HepG2 (cell line): ENCODE data around the gene NUP107. TPM values are rescaled to one million over a fixed set of nuclear protein-coding genes. Genes with fewer than 3 reads are reported as not detected.

Source experiments
- ATAC-seq: fragments of 200-7000 bp; cut with Tn5 transposase; 3 replicates; pipeline ENCODE4 v1.9.1; 2020; ENCODE audit warnings: mild to moderate bottlenecking, moderate library complexity
- BruUV-seq: library from RNA; stranded (reverse); fragments of 400-500 nt; replicated peaks from 2 replicates; lab custom pipeline; 2021; lab: Mats Ljungman, UMichigan
- CTCF ChIA-PET: fragments of 300-600 bp; formaldehyde crosslinking; extraction: SDS; loops from one replicate; lab custom pipeline; 2021; ENCODE audit warnings: low total read pairs, inconsistent platforms, low intra/inter-chr PET ratio; lab: Yijun Ruan, JAX
- POLR2A ChIA-PET: fragments of 350-600 bp; sonication (Branson Sonifier 250); formaldehyde crosslinking; loops from one replicate; lab custom pipeline; 2020; ENCODE audit warnings: antibody characterized with exemption, inconsistent platforms; lab: Yijun Ruan, JAX
- DNase-seq: peaks from one replicate; pipeline ENCODE4 v3.0.0-alpha.2; 2015; ENCODE audit warnings: low spot score
- FAIRE-seq: peaks from 3 replicates; lab custom pipeline; 2011; peaks lifted over from hg19 to GRCh38; lab: Jason Lieb, UNC
- H2AFZ ChIP-seq: one replicate; pipeline ENCODE4 v1.6.1; 2011; ENCODE audit warnings: low read length, inconsistent platforms
- H3K27ac ChIP-seq: fragments of 300-600 bp; 3 replicates; pipeline ENCODE4 v1.8.0; 2011; ENCODE audit warnings: mixed run types, mild to moderate bottlenecking, mixed read lengths, low read length, inconsistent platforms; ENCODE audit not compliant: insufficient read depth; ENCODE audit errors: extremely low read length
- H3K27me3 ChIP-seq, 2 experiments: fragments of 200-600 bp in 1 of 2; 2 replicates in 1 of 2; 3 replicates in 1 of 2; pipeline versions ENCODE4 v1.6.0 to v1.8.0; 2011; ENCODE audit warnings: low read length in 2 of 2, mild to moderate bottlenecking in 2 of 2, moderate library complexity in 2 of 2, inconsistent platforms in 1 of 2; ENCODE audit not compliant: insufficient read depth in 2 of 2, control insufficient read depth in 1 of 2
- H3K36me3 ChIP-seq, 2 experiments: fragments of 200-600 bp in 1 of 2; replicated peaks in 1 of 2; 2 replicates in 1 of 2; 3 replicates in 1 of 2; pipeline versions ENCODE4 v1.5.1 to v1.8.0; 2011; ENCODE audit warnings: low read length in 2 of 2, inconsistent platforms in 1 of 2; ENCODE audit not compliant: insufficient read depth in 2 of 2, control insufficient read depth in 1 of 2
- H3K4me1 ChIP-seq: 2 replicates; pipeline ENCODE4 v1.5.1; 2012; ENCODE audit warnings: low read length, inconsistent platforms; ENCODE audit not compliant: insufficient read depth
- H3K4me2 ChIP-seq: 2 replicates; pipeline ENCODE4 v1.6.0; 2011; ENCODE audit warnings: low read depth, low read length, inconsistent platforms
- H3K4me3 ChIP-seq, 3 experiments: fragments of 200-600 bp in 1 of 3; sonication (generic), shearing (Covaris generic) in 1 of 3; replicated peaks in 1 of 3; 2 replicates each; pipeline ENCODE4 v1.5.1; 2011 to 2016; ENCODE audit warnings: low read length in 3 of 3, inconsistent platforms in 2 of 3, low read depth in 2 of 3, mild to moderate bottlenecking in 2 of 3, control low read depth in 1 of 3, mixed read lengths in 1 of 3; ENCODE audit not compliant: insufficient read depth in 1 of 3
- H3K79me2 ChIP-seq: one replicate; pipeline ENCODE4 v1.6.1; 2011; ENCODE audit warnings: low read length, inconsistent platforms; ENCODE audit not compliant: insufficient read depth
- H3K9ac ChIP-seq: 2 replicates; pipeline ENCODE4 v1.6.0; 2011; ENCODE audit warnings: mild to moderate bottlenecking, low read depth, low read length, inconsistent platforms; ENCODE audit not compliant: insufficient read depth
- H3K9me3 ChIP-seq: 2 replicates; pipeline ENCODE4 v1.5.1; 2012; ENCODE audit warnings: mild to moderate bottlenecking, low read length
- H4K20me1 ChIP-seq: 2 replicates; pipeline ENCODE4 v1.6.0; 2011; ENCODE audit warnings: inconsistent platforms, mild to moderate bottlenecking, low read length, moderate library complexity; ENCODE audit not compliant: insufficient read depth
- RFX5 ChIP-seq: IDR thresholded peaks from 2 replicates; pipeline ENCODE4 v1.6.1; 2011; ENCODE audit warnings: low read depth, low read length, improper control_type of control experiment
- UBTF ChIP-seq: sonication (generic); formaldehyde crosslinking; IDR thresholded peaks from 2 replicates; pipeline ENCODE4 v1.4.0; 2020; ENCODE audit warnings: mild to moderate bottlenecking, missing genetic modification reagents
- ZMAT3 ChIP-seq: sonication (generic); formaldehyde crosslinking; conservative IDR thresholded peaks from 2 replicates; pipeline ENCODE4 v1.7.0; 2021; ENCODE audit warnings: missing genetic modification reagents
- ZNF572 ChIP-seq: sonication (generic); formaldehyde crosslinking; IDR thresholded peaks from 2 replicates; pipeline ENCODE4 v1.5.1; 2020; ENCODE audit warnings: mild to moderate bottlenecking, missing genetic modification reagents
- ZNF770 ChIP-seq: sonication (generic); formaldehyde crosslinking; IDR thresholded peaks from 2 replicates; pipeline ENCODE4 v1.5.0; 2020; ENCODE audit warnings: mild to moderate bottlenecking, missing genetic modification reagents
- WGBS: methylation state at CpG from one replicate; pipeline ENCODE4 v1.1.6; 2017; ENCODE audit warnings: low lambda C conversion rate; 5-methylcytosine and 5-hydroxymethylcytosine counted together
- in situ Hi-C: cut with HindIII; loops from 2 replicates; pipeline ENCODE4 v1.10.0; 2017; ENCODE audit warnings: low pct_unique_long_range_greater_than_20kb; ENCODE audit not compliant: extremely low pct_ligation_motif_present
- intact Hi-C: fragments of 100-400 bp; cut with micrococcal nuclease; formaldehyde crosslinking; loops from one replicate; pipeline ENCODE4 v1.10.0; 2022; ENCODE audit not compliant: unreplicated experiment
- polyA plus RNA-seq, 8 experiments: library from polyadenylated mRNA; depleted of rRNA in 3 of 8; stranded (reverse) in 7 of 8; unstranded in 1 of 8; fragments of >200 nt; fragmentation: Illumina TruSeq in 4 of 8; extraction: Trizol in 4 of 8; gene quantifications; 2 replicates each; pipeline versions ENCODE4 v1.2.1 to v1.2.3, GENCODE V29; 2011 to 2016; ENCODE audit warnings: low read depth in 4 of 8, missing spikeins in 1 of 8, mixed read lengths in 1 of 8; ENCODE audit not compliant: insufficient read depth in 1 of 8
- total RNA-seq, 5 experiments: library from RNA; depleted of rRNA; stranded (reverse); fragments of >200 nt; fragmentation: Illumina TruSeq; extraction: Trizol; gene quantifications; 2 replicates each; pipeline ENCODE4 v1.2.3, GENCODE V29; 2016; ENCODE audit warnings: low read depth in 1 of 5

Gene NUP107
- total and polyA plus RNA-seq, 2 of the 13 experiments (the other 11 are each of a cell fraction or from before 2014, with no cell fraction given) = 54.7 to 100 TPM

GRCh38 chr12:68647507-68647906 lies 39.3 kb upstream of the NUP107 start:
- no peak for ATAC-seq
- no peak overlapping the region for H2AFZ ChIP-seq
- ChIA-PET POLR2A (no interaction called here), CTCF (no interaction called here)
- WGBS = 100% methylated on average over 1 of the region's 1 CpG
- no peak overlapping the region for H3K9ac ChIP-seq
- FAIRE-seq = no peak
- H3K4me2 ChIP-seq = no peak overlapping the region
- no peaks in the 10 kb centered on the region for H3K9me3 ChIP-seq
- peaks cover 7% of the 10 kb centered on the region; the same call in 1 of the 2 replicates for H4K20me1 ChIP-seq
- TF ChIP-seq ZNF770 (CRISPR knock-in tag) = no peak
- no peak for TF ChIP-seq ZNF572
- TF ChIP-seq UBTF (CRISPR knock-in tag) = no peak
- TF ChIP-seq RFX5 = no peak
- TF ChIP-seq ZMAT3 = no peak
- no peak overlapping the region for H3K27ac ChIP-seq
- no peak overlapping the region for H3K4me3 ChIP-seq
- peaks cover 39% of the 10 kb centered on the region for H3K79me2 ChIP-seq
- intact Hi-C loops = no loop called here
- peaks cover 3 to 25% of the 10 kb centered on the region in 2 experiments for H3K36me3 ChIP-seq
- in situ Hi-C loops = no loop called here
- no TSS peak for BruUV-seq
- H3K27me3 ChIP-seq = no peaks in the 10 kb centered on the region
- DNase-seq = no peak
- H3K4me1 ChIP-seq = peaks cover 6% of the 10 kb centered on the region; the same call in 1 of the 2 replicates
